Activated T-cell treated with anti-CD3 and anti-CD28 coated beads for 48 hours (primary cell): ENCODE data around the gene PTGR1.

Experiments
- DNase-seq: peaks from one replicate; pipeline ENCODE4 v3.0.0-alpha.2; 2020; ENCODE audit warnings: low read depth

PTGR1 gene

DNA sequence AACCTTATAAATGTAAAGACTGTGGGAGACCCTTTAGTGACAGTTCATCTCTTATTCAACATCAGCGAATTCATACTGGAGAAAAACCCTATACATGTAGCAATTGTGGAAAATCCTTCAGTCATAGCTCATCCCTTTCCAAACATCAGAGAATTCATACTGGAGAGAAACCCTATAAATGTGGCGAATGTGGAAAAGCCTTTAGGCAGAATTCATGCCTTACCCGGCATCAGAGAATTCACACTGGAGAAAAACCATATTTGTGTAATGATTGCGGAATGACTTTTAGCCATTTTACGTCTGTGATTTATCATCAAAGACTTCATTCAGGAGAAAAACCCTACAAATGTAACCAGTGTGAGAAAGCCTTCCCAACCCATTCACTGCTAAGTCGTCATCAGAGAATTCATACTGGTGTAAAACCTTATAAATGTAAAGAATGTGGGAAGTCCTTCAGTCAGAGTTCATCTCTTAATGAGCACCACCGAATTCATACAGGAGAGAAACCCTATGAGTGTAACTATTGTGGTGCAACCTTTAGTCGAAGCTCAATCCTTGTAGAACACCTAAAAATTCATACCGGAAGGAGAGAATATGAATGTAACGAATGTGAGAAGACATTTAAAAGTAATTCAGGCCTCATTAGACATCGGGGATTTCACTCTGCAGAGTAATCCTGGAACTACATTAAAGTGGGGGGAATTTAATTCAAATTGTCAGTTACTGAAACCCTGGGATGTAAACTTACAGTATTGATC is 56.8 kb downstream of the PTGR1 start:
- no peak for DNase-seq

GRCh38 chr9:111533099-111533790 is 66.2 kb downstream of the PTGR1 start:
- no peak for DNase-seq

DNA sequence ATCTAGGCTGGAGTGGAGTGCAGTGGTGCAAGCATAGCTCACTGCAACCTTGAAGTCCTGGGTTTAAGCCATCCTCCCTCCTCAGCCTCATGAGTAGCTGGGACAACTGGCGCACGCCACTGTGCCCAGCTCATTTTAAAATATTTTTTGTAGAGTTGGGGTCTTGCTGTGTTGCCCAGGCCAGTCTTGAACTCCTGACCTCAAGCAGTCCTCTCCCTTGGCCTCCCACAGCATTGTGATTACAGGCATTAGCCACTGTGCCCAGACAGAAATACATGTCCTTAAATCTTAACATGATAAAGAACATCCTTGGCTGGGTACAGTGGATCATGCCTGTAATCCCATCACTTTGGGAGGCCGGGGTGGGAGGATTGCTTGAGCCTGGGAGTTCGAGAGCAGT is 67.7 kb downstream of the PTGR1 start:
- no peak for DNase-seq

DNA sequence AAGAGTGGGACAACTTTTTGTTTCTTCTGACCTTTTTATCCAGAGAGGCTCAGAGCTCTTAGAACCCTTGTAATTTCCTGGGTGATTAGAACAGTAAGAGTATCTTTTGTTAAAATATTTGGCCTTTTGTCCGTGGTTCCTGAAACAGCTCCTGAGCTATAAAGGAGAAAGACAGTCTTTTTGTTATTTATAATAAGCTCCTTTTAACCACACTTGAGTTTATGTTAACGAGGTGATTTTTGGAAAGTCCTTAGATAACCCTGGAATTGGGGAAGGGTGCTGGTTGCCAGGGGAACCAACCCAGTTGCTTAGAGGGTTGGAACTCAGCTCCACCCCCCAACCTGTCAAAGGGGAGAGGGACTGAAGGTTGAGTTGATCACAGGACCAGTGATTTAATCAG is 69.7 kb downstream of the PTGR1 start:
- DNase-seq = no peak

DNA sequence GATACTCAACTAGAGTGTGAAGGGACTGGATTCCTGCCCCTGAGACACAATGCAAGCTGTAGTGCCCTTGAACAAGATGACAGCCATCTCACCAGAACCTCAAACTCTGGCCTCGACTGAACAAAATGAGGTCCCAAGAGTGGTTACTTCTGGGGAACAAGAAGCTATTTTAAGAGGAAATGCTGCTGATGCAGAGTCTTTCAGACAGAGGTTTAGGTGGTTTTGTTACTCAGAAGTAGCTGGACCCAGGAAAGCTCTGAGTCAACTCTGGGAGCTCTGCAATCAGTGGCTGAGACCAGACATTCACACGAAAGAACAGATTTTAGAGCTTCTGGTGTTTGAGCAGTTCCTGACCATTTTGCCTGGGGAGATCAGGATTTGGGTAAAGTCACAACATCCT is 72.1 kb downstream of the PTGR1 start:
- no peak for DNase-seq

GRCh38 chr9:111525056-111525977 is 74.1 kb downstream of the PTGR1 start, which contains the start of gene ZNF483:
ZNF483 (plus strand) TSS chr9:111525179; CDS start chr9:111527396, 2,217 bp downstream.
- peak; percentile 70 for DNase-seq

GRCh38 chr9:111524731-111525055 is 74.8 kb downstream of the PTGR1 start:
- no peak for DNase-seq

DNA sequence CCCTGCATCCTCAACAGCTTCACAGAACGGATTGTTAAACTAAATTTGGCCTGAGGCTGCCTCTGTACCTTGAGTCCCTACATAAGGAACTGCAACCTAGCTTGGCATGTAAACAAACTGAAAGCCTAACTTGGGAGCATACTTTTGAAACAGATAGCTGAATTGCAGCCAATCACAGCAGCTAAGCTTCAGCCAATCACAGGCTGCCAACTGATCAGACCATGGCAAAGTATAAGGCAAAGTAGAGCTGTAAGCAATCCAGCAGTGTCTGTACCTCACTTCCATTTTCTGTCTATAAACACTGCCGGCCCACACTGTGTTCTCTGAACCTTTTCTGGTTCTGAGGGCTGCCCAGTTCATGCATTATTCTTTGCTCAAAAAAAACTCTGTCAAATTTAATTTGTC is 83.4 kb downstream of the PTGR1 start:
- DNase-seq = no peak

DNA sequence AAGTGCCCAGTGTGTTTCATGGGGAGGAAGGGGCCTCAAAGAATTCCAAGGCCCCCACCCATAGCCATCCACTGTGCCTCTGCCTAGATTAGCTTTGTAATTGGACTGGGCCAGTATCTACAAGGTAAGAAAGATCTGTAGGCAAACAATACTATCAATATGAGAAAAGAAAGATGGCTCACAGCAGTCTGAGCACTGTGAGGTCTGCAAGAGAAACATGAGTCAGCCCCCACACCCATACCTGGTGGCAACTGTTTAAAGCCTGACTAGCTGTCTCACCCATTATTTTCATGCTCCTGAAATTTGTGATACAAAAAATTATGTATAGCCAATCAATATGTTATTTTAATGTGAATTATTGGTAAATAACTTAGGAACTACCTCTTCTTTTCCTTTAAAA is 84.5 kb downstream of the PTGR1 start:
- no peak for DNase-seq
